ENCODE data around the gene CMTM7. TPM values are rescaled to one million over a fixed set of nuclear protein-coding genes. Genes with fewer than 3 reads are reported as not detected.
A peak's percentile ranks its signal among the peaks of the same experiment; 100 is the strongest.

The CMTM7 gene, protein sequence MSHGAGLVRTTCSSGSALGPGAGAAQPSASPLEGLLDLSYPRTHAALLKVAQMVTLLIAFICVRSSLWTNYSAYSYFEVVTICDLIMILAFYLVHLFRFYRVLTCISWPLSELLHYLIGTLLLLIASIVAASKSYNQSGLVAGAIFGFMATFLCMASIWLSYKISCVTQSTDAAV
- polyA plus RNA-seq (ENCODE audit: insufficient read length): 12.9 TPM

DNA sequence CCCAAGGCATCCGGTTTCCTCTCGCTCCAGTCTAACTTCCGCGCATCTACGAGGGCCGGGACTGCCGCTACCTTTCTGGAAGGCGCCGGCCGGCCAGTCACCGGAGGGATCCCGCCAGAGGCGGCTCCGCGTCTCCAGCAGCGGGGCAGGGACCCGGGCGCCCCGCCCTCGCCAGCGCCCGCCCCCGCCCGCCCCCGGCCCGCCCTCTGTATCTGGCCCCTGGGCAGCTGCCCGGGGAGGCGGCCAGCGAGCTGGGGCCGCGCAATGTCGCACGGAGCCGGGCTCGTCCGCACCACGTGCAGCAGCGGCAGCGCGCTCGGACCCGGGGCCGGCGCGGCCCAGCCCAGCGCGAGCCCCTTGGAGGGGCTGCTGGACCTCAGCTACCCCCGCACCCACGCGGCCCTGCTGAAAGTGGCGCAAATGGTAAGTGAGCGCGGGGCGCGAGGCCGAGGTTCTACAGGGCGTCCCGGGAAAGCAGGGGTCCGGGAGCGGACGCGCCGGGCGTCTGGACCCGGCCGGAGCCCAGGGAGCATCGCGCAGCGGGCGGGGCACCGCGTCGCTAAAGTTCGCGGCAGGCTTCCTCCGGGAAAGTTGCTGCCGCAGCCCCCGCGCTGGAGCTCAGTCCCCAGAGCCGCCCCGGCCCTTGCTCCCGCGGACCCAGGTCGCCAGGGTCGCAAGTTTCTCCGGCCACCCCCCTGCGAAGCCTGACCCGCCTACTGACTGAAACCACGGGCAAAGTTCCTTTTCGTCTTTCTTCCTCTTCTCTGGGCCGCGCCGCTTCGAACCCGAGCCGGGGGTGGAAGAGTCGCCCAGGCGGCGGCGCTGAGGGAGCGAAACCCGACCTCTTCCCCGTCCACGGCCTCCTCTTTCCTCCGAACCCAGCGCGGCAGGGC, at the start of gene CMTM7:
Gene CMTM7, plus strand, starts transcription at position 211 of the 893 bp plus-strand sequence. Its CDS starts 54 bp downstream, at position 265.
- no peak for DNase-seq (ENCODE audit: low read depth)

DNA sequence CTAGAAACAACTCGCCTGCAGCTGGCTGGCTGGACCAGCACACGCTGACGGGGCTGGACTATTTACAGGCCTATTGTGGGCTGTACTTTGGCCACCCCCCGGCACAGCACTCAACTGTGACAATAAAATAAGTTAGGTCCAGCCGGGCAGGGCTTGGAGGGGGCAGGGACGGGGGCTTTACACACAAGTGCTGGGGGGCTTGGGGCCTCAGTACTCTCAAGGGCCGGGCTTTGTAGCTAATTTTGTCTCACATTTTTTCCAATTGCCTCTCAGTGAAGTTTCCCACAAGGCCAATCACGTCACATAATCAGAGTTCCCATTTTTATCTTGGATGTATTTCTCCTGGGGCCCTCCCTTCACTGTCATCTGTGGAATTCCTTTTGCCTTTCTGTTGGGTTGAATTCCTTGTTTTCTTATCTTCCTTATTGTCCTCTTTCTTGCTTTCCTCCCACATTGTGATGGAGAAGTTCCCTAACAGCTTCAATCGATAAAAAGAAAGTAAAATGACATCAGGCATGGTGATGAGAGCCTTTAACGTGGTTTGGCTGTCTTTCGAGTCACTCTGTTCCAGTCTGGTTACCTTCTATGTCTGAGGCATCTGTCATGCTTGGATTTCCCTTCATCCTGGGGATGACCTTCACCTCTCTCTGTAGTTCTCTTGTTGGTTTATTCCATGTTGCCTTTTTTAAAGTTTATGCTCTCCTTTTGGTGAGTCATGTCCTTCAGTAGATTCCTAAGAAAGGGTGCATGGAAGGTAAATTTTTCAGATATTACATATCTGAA, 44.1 kb upstream of the CMTM7 start:
- no peak for DNase-seq (ENCODE audit: low read depth)

DNA sequence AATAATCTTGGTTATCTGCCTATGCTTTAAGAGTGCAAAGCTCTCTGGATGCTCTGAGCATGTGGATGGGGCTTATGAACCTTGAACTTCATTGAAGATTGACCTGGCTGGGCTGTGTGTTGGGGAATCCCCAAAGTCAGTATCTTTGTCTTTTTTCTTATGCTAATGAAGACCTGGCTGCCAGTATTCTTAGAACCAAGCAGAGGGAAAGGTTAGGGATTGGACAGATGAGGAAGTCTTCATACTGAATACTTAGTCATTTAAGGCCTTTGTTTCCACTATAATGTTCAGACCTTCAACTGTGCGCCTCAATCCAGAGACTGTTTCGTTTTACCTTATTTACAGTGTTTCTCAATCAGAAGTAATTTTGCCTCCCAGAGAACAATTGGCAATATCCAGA, 42.5 kb upstream of the CMTM7 start:
- DNase-seq (ENCODE audit: low read depth): no peak

DNA sequence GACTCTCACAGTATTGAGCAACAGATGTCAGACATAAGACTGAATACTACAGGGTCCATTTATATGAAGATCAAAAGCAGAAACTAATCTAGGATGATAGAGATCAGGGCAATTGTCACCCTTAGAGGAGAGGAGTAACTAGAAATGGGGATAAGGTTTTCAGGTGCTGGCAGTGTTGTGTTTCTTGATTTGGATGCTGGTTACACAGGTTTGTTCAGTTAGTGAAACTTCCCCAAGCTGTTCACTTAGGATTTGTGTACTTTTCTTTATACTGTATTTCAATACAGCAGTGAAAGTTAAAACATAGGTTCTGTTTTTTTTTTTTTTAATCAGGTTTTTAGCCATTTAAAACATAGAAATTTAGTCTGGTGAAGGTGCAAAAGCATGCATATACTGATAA, 39.1 kb upstream of the CMTM7 start:
- no peak for DNase-seq (ENCODE audit: low read depth)

DNA sequence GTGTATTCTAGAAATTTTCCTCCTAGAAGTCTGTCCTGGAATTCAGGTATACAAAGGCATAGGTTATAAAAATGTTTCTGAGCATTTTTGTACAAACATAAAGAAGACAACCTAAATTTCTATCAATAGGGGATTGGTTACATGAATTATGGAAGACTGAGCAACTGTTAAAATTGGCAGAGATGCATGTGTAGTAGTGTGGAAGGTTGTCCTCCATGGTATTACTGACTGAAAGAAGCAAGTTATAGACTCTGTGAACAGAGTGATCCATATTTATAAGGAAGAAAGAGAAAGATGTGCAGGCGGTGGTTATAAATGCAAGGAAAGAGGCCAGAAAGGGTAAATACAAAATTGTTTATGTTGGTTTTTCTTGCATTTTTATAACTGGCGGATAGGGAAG, 38.3 kb upstream of the CMTM7 start:
- no peak for DNase-seq (ENCODE audit: low read depth)

DNA sequence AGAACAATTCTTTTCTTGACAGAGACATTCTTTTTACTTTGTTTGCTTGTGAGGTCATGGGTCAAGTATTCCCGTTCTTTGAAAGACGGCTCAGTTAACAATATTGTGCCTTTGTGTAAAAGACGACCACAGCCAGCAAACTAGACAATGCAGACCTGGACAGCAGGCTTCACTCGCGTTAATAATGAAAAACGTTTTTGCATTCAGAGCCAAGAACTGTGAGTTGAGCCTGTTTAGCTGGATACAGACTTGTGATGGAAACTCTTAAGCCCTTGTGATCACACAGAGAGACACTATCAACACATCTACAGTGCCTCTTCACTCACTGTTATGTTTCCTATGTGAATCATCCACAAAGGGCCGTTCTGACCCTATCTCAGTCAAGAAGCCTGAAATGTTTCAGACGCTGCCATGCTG, 37.3 kb upstream of the CMTM7 start:
- DNase-seq (ENCODE audit: low read depth): peak; percentile 14

DNA sequence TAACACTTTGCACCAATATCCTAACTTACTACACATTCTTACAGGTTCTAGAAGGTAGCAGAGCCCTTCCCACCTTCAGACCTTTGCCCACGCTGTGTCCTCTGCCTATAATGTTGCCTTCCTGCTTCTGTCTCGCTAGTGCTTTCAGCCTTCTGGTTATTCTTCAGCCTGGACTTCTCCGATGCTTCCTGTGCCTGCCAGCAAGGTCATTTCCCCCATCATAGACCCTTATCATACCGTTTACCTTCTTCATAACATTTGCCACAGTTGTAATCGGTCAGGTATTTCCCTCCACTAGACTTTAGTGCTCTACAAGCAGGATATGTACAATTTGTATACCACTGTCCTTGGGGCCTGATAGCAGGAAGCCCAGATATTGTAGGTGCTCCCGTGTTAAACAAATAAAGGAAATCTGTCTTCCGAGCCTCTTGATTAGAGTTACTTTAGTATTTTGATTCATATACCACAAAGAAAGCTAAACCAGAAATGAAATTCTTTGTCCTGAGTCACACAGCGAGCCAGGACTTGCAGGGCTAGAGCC, 35.8 kb upstream of the CMTM7 start:
- no peak for DNase-seq (ENCODE audit: low read depth)

DNA sequence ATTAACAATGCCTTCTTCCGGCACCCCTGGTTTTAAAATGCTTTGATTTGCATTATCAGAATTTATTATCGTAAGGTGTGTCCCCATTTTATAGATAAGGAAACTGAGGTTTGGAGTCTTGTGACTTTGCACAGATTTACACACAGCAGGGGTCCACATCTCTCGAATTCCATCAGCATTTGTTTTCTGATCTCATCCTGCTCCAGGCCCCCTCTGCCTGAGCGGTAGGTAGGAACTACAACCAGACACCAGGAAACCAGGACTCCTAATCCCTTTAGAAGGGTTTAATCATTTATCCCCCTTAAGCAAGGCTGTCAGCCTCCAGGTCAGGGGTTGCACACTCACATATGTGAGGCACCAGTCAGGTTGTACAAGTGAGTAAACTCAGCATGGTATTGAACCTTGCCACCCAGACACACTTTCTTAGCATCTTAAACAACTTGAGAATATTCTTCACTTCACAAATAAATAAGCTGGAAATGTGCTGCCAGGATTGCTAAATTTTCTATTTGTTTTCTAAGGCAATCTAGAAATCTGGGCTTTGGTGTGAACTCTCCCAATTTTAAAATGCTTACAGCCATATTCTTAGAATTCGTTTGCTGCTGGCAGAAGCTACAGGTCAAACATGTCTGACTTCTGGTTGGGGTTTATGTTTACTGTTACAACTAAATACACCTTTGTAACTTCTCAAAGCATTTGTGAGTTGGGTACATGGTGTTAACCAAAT, 31.7 kb upstream of the CMTM7 start:
- no peak for DNase-seq (ENCODE audit: low read depth)

DNA sequence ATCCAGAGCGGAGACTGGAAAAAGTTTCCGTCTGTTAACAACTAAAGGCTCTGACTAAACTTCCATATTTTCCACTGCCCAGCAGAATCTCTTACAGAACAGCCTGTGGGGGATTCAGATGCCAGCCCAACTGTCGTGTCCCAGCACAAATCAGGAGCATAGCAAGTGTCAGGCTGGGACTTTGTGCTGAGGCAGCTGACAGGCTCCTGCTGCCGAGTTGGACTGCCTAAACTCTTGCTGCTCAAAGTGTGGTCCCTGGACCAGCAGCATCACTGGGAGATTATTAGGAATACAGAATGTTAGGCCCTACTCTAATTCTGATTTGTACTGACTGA, 31.2 kb upstream of the CMTM7 start:
- no peak for DNase-seq (ENCODE audit: low read depth)

DNA sequence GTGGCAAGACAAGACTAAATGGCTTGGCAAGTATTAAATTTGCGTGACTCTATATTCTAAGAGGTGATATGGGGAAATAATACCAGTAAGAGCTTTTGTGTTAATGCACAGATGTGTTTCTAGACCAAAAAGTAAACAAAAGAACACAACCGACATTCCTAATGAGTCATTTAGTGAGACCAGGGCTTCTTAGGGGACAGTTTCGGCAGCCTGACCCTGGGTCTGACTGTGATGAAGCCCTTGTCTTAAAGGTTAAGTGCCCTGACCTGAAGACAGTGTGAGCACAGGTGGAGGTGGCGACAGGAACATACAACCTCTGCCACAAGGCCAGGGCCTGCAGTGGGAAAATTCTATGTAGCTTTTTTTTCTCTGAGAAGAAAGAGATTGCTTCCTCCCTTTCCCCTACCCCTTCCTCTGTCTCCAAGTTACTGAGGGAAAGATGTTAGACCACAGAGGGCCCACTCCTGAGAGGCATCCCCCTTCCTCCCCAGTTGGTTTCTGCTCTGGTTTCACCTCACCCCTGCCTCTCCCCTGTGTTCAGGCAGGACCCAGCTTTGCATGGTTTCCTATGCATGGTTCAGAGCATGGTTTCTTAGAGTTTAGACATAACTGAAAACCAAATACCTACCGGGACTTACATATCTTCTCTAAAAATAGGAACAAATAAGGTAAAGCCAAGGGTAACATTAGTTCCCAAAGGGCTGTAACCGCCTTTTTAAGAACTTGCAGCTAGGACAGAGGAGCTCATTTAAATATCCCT, 24.8 kb upstream of the CMTM7 start:
- no peak for DNase-seq (ENCODE audit: low read depth)

DNA sequence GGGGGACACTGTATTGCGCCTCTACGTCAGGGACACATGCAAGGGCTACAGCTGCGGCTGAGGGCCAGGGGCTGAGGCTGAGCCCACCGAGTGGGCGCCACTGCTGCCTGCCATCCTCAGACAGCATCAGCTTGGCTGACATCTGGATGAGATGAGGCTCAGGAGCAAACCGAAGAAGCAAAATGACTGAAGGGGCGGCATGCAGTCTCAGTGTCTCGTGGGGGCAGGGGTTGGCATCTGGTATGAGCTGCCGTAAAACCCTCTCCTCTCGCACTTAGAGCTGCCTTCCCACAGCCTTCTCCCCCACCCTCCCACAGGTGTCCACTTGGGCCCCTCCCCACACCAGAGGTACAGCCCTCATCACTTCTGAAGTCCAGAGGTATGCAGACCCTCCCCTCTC, 24.2 kb upstream of the CMTM7 start:
- DNase-seq (ENCODE audit: low read depth): no peak

DNA sequence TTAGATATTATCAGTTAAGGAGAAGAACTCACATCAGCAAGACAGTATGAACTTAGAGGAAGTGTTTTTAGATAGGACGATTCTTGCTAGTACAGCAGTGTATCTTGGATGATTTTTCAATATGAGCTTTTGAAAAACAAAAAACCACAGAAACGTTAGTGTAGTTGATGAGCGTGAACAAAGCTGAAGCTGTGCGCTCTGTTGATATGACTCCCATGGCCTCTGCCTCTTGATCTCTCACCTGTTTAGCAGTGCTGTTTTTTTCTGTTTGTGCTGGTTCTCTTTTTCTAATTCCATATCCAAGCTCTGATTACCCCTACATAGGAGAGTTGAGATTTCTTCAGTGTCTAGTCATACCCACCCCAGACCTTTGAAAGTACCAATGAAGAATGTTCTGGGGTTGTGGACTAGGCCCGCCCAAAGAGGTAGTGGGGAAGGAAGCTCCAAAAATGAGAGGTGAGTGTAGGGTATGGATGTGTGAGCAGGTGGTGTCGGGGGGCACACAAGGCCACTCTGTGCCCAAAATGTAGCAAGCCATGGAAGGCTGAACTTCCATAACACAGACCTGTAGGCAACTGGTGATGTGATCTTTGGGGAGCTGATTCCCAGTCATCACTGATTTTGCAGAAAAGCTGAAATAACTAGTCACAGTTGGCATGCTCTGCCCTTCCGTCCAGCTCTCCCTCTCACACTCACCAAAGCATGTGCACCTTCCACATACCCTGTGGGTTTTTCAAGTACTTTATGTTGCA, 20.0 kb upstream of the CMTM7 start:
- DNase-seq (ENCODE audit: low read depth): no peak

DNA sequence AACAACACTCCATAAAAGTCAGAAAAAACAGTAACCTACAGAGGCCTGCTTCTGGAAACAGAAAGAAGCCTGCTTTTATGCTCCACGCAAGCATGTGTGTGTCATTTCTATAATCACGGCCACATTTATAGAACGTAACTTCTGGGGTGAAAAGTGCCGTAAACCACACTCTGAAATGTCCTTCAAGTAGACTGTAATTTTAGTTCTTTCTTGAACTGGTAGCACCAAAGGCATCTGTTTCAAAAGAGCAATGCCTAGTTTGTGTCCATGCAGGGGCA, 19.5 kb upstream of the CMTM7 start:
- DNase-seq (ENCODE audit: low read depth): no peak

DNA sequence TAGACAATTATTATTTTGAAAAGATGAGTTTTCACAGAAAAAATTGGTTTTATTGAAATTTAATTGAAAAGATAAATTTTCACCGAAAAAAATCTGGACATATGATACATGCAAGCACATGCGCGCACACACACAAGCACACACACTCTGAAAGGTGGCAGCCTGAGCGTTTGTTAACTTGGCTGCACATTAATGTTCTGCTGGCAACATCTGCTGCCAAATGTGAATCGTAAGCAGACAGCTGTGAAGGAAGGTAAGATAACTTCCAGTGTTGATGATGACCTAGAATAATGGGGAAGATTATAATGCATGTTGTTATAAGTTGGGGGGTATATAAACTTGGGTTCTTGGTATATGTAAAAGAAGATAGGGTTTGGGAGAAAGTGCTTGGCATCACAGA, 18.4 kb upstream of the CMTM7 start:
- DNase-seq (ENCODE audit: low read depth): no peak

DNA sequence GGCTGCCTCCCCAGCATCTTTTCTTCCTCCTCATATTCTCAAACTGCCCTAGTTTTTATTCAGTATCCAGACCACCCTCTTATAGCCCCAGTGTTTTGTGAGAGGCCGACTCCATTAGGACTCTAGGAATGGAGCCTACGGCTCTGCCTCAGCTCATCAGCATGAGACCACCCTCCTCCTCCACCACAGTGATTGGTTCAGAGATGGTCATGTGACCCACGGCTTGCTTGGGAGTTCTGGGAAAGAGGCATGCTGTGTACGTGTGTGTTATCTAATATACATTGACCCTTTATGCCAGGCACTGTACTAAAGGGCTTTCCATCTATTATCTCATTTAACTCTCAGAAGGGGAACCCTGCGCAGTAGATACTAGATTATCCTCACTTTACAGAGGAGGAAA, 17.8 kb upstream of the CMTM7 start:
- no peak for DNase-seq (ENCODE audit: low read depth)

DNA sequence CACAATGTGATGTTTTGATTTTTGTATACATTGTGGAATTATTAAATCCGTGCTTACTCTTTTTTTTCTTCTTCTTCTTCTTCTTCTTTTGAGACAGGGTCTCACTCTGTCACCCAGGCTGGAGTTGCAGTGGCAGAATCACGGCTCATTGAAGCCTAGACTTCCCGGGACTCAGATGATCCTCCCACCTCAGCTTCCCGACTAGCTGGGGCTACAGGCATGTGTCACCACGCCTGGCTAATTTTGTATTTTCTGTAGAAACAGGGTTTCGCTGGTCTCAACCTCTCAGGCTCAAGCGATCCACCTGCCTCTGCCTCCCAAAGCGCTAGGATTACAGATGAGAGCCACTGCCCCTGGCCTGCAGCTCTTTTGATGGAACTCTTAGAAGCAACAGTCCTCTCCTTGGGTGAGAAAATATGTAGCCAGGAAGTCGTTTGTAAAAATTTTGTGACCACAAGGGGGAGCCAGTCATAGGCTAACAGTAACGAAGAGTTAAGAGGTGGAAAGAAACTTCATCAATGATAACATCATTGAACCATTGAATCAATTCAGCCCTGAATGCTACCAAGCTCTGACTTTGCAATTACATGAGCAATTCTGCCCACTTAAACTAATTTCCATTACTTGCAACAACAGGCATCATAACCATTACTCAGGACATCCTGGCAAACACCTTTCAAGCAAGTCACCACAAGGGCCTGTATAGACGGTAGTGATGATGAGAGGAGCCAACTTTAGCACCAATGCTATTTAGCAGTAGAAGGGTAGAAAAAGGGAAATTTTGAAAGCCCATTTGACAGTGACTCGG, 16.7 kb upstream of the CMTM7 start:
- no peak for DNase-seq (ENCODE audit: low read depth)

DNA sequence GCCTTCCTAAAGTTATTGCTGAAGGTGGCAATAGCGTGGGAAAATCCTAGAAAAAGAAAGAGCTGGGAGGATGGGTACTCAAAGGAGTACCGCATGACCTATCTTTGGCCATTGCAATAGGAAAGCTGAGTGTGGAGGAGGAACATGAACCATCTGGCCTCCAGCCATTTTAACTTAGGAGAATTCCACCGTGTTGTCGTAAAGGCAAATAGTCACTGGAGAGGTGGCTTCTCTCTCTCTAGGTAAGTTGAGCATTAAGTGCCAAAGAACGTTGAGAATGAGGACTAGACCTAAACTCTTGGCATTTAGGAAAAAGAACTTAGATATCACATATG, 16.1 kb upstream of the CMTM7 start:
- DNase-seq (ENCODE audit: low read depth): no peak

DNA sequence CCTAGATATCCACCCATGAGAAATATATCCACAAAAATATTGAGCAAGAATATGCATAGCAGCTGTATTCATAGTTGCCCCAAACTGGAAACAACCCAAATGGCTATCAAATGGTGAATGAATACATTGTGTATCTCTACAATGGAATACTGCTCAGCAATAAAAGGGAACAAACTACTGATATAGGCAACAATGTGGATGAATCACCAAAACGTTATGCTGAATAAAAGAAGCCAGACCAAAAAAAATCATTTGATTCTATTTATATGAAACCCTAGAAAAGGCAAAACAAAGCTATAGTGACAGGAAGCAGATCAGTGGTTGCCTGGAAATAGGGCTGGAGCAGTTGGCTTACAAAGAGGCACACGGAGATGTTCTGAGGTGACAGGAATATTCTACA, 15.5 kb upstream of the CMTM7 start:
- DNase-seq (ENCODE audit: low read depth): no peak

DNA sequence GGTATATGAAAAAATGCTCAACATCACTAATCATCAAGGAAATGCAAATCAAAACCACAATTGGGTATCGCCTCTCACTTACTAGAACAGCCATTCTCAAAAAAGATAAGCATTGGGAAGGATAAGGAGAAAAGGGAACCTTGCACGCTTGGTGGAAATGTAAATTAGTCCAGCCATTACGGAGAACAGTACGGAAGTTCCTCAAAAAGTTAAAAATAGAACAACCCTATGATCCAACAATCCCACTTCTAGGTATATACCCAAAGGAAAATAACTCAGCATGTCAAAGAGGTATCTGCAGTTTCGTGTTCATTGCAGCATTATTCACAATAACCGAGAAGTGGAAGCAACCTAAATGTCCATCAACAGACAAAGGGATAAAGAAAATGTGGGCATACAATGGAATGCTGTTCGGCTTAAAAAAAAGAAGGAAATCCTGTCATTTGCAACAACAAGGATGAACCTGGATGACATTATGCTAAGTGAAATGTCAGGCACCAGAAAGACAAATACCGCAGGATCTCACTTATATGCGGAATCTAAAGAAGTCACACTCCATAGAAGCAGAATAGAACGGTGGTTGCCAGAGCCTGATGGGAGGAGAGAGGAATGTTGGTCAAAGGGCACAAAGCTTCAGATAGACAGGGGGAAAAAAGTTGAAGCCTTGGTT, 11.7 kb upstream of the CMTM7 start:
- no peak for DNase-seq (ENCODE audit: low read depth)
